AML-193 (cell line): Measurements from ENCODE around the gene ANKRD49.
A peak's percentile ranks its signal among the peaks of the same experiment; 100 is the strongest.

Experiments used
- DNase-seq, 2 experiments: peaks; one replicate each; lab custom pipeline; 2025; lab: John Stamatoyannopoulos, UW

The ANKRD49 gene

GRCh38 chr11:94507485-94507884 lies 13.7 kb downstream of the ANKRD49 start:
- DNase-seq: no peak

GRCh38 chr11:94511932-94512781 lies 18.4 kb downstream of the ANKRD49 start, which contains the start of gene C11orf97:
Gene C11orf97 (plus strand): TSS chr11:94512461. CDS start chr11:94512529, 68 bp downstream.
- DNase-seq: peak; percentile 16 to 23

DNA sequence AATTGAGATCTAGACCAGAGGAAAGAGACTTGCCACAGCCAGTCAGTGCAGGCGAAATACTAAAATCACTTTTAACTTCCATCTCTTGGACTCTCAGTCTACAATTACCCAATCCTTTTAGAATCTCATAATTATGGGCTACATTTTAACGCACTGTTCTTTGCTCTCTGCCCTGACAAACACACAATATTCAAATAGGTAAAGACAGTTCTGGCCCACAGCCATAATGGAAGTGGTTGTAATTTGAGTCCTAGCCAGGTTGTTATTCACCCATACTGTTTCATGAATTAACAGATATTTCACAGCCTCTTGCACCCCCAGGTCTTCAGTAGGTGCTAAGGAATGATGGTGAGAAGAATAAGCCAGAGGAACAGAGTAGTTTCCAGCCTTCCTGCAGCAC lies 19.3 kb downstream of the ANKRD49 start:
- DNase-seq: peak; percentile 34 to 44

- DNase-seq: no peak
Measured at GRCh38 chr11:94515398-94515797, 21.6 kb downstream of the ANKRD49 start.

GRCh38 chr11:94516725-94517124 lies 22.9 kb downstream of the ANKRD49 start:
- no peak for DNase-seq

DNA sequence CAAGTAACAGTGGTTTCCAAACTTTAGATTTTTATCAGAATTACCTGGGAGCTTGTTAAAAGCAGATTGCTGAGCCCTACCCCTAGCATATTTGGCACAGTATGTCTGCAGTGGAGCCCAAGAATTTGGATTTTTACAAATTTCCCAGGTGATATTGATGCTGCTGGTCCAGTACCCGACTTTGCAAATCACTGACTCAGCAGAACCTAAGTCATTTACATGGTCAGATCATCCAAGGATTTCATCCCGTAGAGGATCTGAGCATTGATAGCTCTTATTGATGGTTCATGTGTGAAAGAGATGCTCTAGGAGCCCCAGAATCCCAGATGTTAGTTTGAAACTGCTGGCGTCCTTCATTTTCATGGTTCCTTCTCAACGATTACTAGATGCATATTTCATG lies 24.5 kb downstream of the ANKRD49 start:
- no peak for DNase-seq

GRCh38 chr11:94519478-94520084 lies 25.8 kb downstream of the ANKRD49 start:
- peak; percentile 54 to 58 for DNase-seq

- DNase-seq: peak; percentile 61 to 63
Measured at GRCh38 chr11:94521684-94522083, 27.9 kb downstream of the ANKRD49 start.

- DNase-seq: no peak
Measured at GRCh38 chr11:94524341-94524740, 30.6 kb downstream of the ANKRD49 start.

- peak; percentile 73 to 75 for DNase-seq
Measured at GRCh38 chr11:94525546-94526324, 32.0 kb downstream of the ANKRD49 start.

- peak; percentile 57 to 72 for DNase-seq
Measured at GRCh38 chr11:94526645-94527438, 33.1 kb downstream of the ANKRD49 start.

- no peak for DNase-seq
Measured at GRCh38 chr11:94528551-94528950, 34.8 kb downstream of the ANKRD49 start.

GRCh38 chr11:94532211-94532610 lies 38.4 kb downstream of the ANKRD49 start:
- no peak for DNase-seq

GRCh38 chr11:94533206-94533605 lies 39.4 kb downstream of the ANKRD49 start:
- no peak for DNase-seq

GRCh38 chr11:94533696-94534630 lies 40.2 kb downstream of the ANKRD49 start:
- DNase-seq: no peak

DNA sequence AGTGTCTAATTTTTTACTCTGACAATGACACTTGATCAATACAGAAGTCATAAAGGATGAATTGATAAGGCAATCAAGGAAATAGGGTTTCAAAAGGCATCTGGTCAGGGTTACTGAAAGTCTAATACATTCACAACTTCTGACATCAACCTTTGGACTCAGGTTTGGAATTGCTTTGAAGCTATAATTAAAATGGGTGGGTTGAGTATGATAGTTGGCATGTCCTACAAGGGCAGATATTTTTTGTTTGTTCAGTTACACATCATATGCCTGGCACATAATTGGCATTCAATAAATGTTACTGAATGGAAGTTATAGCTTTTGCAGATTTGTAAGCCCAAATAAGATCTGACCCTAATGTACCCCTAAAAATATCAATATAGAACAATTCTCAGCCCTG lies 42.6 kb downstream of the ANKRD49 start:
- no peak for DNase-seq

DNA sequence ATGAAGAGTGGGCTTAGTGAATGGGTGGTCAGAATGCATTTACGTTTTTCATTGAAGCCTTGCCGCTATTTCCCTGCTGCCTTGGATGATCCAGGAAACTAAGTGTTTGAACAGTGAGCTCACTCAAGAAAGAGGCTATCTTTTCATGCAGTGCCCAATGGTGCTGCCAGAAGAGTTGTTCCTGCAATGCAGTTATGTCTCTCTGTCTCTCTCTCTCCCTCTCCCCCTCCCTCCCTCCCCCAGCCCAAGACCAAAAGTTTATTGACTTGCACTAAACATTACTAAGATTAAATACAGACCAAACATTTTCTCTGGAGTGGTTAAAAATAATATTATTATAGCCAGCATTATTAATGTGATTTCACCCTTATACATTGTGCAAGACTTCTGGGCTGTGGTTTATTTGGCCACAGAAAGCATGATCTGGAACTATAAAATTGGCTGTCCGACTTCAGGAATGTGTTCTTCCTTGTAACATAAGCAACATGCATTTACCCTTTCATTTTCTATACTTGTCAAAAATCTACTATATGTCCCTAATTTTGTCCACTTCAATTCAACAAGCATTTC lies 43.3 kb downstream of the ANKRD49 start:
- DNase-seq: no peak

- DNase-seq: no peak
Measured at GRCh38 chr11:94539420-94539819, 45.6 kb downstream of the ANKRD49 start.

DNA sequence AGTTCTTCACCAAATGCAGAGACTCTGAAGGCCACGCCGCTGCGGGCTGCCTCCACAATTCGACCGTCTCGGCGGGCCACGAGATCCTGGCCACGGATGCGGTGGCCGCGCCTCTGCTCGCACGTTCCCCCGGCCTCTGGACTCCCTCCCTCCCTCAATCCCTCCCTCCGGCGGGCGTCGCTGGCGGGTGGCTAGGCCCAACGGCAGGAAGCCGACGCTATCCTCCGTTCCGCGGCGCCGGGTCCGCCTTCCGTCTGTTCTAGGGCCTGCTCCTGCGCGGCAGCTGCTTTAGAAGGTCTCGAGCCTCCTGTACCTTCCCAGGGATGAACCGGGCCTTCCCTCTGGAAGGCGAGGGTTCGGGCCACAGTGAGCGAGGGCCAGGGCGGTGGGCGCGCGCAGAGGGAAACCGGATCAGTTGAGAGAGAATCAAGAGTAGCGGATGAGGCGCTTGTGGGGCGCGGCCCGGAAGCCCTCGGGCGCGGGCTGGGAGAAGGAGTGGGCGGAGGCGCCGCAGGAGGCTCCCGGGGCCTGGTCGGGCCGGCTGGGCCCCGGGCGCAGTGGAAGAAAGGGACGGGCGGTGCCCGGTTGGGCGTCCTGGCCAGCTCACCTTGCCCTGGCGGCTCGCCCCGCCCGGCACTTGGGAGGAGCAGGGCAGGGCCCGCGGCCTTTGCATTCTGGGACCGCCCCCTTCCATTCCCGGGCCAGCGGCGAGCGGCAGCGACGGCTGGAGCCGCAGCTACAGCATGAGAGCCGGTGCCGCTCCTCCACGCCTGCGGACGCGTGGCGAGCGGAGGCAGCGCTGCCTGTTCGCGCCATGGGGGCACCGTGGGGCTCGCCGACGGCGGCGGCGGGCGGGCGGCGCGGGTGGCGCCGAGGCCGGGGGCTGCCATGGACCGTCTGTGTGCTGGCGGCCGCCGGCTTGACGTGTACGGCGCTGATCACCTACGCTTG lies 50.2 kb downstream of the ANKRD49 start, which contains the start of gene FUT4:
Gene FUT4 (plus strand): TSS at position 227 of the 951 bp plus-strand sequence. CDS start 213 bp downstream, at position 440.
- peak; percentile 86 to 87 for DNase-seq
